HG03520 (cell line): Measurements from ENCODE around the gene LACRT.
"Not testable (repeated sequence)": the region's sequence is repeated elsewhere in the genome, so short reads cannot be mapped to it uniquely, and the experiment has no call there.

Experiments
- ATAC-seq: cut with Tn5 transposase; IDR thresholded peaks from one replicate; pipeline ENCODE4 v1.9.1; 2021; ENCODE audit warnings: mild to moderate bottlenecking, moderate library complexity; ENCODE audit not compliant: unreplicated experiment

The LACRT gene

DNA sequence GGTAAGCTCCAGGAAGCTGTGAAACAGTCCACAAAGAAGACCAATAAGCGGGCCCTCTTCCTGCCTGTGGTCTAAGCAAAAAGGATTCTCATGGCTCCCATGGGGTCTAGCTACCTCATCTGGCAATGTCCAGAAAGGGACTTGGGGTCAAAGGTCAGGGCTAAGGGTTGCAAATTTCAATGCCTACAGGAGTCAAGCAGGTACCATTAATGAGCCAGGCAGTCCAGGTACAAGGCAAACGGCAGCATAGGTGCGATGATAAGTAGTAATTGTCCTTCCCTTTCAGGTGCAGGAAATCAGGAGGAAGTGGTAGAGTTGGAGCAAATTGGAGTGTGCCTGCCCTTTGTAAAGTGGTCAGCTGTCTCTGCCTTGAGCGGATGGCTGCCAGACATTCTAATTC lies 6.4 kb upstream of the LACRT start:
- ATAC-seq, result no peak

DNA sequence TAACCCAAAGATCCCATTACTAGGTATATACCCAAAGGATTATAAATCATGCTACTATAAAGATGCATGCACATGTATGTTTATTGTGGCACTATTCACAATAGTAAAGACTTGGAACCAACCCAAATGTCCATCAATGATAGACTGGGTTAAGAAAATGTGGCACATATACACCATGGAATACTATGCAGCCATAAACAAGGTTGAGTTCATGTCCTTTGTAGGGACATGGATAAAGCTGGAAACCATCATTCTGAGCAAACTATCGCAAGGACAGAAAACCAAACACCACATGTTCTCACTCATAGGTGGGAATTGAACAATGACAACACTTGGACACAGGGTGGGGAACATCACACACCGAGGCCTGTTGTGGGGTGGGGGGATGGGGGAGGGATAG lies 4.4 kb upstream of the LACRT start:
- ATAC-seq, result not testable (repeated sequence)

DNA sequence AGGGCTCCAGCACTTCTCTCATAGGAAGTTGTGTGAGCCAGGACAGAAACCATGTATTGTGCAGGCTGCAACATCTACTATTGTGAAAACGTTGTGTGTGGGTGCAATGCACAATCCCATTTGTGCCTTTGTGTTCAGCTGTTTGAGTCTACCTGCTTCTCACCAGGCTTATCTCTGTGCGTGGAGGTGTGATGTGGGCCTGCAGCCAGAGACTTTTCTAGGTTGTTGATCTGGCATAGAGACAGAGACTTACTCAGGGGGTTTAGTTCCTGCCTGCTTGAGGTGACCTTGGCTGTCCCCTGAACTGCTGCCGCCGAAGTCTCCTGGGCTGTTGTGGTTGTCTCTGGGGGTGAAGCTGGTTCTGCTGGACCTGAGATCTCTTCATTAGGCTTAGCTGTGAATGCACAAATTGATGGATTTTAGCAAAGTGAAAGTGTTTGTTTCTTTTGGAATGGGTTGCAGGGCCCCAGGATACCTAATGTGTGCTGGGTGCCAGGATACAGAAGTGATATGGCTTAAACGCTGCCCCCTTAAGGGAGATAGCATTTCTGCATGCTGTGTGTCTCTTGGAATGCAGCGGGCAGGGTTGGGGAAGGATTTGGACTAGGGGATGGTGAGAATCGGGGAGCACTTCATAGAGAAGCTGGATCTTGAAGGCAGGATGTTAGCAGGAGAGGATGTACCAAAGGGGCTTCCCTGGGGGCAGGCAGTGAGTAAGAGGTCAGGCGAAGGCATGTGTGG lies 2.5 kb downstream of the LACRT start:
- ATAC-seq, result no peak

DNA sequence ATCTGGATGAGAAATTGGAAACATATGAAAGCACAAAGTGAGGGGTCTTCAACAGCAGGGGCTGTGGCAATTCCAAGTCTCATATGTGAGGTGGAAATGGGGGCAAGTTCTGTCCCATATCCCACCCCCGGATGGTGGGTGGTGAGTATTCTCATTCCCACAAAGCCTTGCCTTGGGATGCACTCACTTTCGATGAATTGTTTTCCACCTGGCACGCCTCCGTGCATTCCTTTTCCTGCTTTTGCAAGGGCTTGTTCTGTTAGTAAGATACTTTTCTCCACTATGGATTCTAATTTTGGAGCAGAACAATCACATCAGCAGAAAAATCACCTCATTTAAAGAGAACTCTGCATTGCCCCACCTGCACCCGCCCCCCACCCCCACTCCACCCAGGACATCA lies 3.1 kb downstream of the LACRT start:
- ATAC-seq, result no peak

DNA sequence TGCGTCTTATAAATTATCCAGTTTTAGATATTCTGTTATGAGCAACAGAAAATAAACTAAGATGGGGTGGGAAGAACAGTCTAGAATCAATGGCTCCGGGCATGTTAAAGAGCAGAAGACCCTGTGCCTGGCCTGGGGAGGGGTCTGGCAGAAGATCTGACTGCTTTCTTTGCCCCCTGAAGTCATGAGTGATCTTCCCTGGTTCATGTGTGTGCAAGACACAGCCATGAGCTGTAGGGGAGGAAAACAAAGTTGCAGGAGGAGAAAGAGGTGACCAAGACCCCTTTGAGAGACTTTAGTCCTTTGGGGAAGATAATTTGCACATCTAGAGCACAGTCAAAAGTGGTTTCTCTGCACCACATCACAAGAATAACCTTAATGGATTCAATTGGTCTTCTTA lies 4.8 kb downstream of the LACRT start:
- no peak for ATAC-seq

DNA sequence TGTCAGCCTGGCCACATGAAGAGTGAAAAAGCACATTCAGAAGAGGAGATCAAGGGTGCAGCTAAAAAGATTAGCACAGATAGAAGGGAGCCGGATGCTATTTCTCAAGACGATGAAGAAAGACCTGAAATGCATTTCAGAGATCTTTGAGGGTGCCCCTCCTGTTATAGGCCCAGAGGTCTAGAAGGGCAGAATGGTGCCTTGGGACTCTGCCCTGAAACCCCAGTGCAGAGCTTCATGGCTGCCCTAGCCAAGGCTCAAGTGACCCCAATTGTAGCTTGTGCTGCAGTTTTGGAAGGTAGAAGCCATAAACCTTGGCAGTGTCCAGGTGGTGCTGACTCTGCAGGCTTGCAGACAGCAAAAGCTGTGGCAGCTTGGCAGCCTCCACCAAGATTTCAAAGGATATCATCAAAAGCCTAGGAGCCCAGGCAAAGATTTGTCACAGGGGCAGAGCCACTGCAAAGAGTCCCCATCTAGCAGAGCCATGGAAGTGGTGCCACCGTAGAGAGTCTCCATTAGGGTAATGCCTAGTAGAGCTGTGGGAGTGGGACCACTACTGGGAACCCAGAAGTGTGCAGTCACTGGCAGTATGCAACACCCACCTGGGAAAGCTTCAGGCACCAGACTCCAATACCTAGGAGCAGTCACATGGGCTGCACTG lies 6.4 kb downstream of the LACRT start:
- no peak for ATAC-seq

DNA sequence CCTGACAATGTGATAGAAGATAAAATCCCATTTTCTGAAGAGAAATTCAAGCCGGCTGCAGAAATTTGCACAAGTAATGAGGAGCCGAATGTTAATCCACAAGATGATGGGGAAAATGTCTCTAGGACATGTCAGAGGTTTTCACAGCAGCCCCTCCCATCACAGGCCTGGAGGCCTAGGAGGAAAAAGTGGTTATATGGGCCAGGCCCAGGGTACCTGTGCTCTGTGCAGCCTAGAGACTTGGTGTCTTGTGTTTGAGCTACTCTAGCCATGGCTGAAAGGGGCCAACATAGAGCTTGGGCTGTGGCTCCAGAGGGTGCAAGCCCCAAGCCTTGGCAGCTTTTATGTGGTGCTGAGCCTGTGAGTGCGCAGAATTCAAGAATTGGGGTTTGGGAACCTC lies 7.4 kb downstream of the LACRT start:
- no peak for ATAC-seq

DNA sequence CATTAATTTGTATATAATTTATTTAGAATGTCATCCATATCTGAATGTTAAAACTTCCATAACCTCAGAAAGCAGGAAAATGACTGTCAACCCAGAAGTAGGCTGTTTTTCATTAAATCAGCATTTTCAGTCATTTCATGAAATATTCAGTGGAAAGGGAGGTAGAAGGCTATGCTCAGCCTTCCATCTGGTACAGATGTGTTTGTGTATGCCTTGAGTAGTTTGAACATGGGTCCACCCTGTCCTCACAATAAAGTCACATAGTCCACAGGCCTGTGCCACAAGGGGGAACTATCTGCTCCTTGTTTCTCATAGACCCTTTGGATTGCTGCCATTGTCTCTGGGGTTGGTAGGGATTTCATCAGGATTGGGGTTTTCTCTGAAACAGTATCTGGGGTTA lies 9.1 kb downstream of the LACRT start:
- ATAC-seq, result no peak

DNA sequence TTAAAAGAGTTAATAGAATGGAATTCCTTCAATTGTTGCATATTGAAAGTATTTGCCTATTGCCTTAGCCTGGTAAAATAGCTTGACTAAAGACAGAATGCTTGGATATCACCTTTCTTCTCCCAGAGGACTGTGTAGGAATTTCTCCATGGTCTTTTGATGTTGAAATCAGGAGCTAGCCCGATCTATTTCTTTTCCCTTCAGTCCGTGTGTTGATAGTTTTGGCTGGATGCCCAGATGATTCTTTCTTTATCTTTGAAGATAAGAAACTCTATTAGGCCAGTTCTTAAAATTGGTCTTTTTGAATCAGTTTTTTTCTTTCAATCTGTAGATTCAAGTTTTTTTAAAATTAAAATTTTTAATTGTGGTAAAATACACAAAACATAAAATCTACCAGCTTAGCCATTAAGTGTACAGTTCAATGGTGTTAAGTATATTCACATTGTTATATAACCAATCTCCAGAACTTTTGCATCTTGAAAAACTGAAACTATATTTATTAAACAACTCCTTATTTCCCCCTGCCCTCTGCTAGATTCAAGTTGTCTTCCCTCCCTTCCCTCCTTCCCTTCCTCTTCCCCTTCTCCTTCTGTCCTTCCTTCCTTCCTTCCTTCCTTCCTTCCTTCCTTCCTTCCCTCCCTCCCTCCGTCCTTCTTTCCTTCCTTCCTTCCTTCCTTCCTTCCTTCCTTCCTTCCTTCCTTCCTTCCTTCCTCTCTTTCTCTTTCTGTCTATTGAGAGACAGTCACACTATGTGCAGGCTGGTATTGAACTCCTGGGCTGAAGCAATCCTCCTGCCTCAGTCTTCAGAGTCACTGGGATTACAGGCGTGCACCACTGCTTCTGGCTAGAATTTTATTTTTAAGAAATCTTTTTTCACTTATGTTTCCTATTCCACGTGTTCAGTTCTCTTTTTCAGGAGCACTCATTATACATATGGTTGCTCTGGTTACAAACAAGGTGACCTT lies 10.1 kb downstream of the LACRT start:
- no peak for ATAC-seq

DNA sequence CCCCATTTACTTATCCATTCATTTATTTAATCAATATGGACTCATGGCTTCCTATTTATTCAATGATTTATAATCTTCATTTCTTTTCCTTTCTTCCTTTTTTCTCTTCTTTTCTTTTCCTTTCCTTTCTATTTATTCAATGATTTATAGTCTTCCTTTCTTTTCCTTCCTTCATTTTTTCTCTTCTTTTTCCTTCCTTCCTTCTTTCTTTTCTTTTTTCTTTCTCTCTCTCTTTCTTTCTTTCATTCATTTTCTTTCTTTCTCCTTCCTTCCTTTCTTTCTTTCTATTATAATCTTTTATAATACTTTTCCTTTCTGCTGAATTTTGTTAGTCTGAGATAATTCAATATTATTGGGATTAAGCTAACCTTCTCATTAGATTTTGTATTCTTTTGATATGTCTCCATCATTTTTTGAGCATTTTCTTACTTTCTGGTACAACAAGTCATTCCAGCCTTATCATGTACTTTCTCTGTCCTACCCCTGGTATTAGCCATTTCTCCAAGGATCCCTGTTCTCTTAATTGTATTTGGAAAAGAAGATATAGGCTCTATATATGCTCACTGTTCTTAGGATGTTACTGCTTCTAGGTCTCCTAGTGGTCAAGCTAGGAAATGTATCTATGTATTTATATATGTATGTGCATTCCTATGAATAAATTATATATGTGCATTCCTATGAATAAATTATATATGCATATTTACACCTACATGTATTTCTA lies 12.1 kb downstream of the LACRT start:
- ATAC-seq, result no peak

DNA sequence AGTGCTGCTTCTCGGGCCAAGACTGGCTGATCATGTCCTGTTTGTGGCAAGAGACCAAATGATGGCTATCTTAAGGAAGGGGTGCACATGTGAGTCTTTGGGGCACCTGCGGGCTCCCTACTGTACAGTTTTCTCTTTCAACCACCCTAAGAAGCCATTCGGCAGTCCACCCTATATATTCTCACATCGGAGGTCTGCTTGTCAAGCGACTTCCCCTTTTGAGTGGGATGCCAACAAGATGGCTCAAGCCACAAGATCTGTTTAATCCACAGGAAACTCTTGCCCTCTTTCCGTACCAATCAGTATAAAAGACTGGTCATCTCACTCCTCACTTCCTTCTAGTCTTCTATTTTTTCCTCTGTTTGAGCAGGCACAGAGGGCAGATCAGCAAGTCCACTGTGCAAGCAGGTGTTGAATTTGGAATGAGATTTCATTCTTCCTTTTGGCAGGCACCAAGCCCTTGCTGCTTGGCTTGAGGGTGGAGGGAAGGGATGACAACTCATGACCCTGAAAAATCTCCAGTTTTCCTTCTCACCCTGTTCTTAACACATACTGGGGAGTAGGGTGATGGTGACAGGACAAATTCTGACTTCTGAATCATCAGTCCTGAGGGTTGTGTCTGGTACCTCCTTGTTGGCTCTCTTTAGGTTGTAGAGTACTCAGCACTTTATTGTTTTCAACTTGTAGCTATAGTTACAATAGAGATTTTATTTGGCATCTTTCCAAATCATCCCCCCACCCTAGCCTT lies 17.6 kb downstream of the LACRT start:
- ATAC-seq, result no peak

DNA sequence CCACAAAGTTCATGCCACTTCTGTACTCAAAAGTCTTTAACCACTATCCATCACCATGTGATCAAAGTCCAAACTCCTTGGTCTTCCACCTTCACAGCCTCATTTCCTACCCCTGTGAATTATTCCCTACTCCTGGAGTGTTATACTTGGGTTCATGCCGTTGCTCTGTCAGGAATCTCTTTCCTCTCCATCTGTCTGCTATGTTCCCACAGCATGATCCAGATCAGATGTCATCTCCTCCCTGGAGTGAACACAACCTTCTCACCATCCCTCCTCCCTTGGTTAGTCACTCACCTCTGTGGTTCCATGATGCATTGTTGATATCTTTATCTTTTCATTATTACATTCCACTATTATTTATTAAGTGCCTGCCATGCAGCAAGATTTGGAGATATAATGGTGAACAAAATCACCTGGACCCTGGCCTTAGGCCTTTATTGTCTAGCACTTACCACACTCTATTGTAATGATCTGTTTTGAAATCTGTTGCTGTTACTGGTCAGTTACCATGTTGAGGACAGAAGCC lies 22.4 kb downstream of the LACRT start:
- no peak for ATAC-seq

DNA sequence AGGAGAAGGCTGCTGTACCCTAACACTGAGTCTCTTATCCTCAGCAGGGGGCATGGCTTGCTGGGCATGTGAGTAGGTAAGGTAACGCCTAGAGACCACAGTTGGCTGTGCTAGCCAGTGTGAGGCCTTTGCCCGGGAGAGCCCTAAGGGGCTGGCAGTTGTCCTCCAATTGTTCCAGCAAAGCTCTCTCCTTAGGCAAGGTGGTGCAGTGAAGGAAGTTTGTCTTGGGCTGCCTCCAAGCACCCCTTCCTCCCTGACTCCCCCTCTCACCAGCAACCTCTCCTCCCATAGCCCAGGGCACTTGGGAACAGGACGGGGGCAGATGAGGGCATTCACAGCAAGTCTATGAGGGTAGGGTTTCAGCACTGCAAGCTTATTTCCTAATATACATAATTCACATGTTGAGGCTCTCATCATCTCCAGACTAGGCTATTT lies 23.0 kb downstream of the LACRT start:
- ATAC-seq, result no peak

DNA sequence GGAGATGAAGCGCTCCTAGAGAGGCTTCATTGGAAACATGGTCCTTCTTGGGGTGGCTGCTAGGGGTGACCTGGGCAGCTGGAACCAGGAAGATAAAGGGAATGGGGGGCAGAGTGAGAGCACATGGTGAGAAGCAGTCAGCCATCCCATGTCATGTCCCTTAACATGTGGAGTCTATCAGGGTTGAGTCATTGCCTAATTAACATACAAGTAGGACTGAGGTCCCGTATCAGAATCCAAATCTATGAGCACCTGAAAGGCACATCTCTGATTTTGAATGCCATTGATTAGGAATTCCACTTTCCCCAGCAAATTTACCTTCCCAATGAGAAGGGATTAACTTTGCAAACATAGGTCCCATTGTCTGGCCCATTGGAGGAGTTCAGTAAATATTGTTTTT lies 25.9 kb downstream of the LACRT start:
- no peak for ATAC-seq

DNA sequence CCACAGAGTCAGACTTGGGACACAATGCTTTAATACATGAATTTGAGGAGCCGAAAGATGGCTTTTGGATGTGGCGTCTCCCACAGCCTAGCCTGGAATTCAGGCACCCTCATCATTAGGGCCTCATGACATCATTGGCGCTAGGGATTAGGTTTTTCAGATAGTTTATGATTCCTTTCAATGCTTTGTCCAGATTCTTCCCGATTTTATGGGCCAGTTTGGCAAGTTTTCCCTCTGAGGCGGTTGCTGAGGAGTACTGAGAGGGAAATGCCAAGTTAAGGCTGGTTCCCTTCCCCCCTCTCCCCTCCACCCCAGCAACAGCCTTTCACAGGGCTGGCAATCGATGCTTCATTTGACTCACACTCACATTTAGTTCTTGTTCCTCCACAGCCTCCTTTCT lies 26.5 kb downstream of the LACRT start:
- no peak for ATAC-seq

DNA sequence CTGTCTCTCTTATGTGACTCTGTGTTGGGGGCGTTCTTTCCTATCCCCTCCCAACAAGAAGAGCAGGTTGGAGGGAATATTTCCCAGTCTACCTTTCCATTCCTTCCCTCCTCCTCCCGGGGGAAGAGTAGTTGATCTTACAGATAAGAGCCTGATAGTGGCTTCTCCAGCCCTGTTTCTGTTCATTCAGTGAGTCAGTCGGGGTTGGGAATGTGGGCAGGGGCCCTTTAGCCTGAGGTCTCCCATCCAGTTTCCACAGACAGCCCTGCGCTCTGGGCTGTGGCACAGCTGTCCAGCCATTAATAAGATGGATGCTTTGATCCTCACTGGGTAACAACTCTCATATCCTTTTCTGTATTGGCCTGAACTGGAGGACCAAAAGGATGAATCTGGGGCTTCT lies 28.1 kb downstream of the LACRT start:
- no peak for ATAC-seq

DNA sequence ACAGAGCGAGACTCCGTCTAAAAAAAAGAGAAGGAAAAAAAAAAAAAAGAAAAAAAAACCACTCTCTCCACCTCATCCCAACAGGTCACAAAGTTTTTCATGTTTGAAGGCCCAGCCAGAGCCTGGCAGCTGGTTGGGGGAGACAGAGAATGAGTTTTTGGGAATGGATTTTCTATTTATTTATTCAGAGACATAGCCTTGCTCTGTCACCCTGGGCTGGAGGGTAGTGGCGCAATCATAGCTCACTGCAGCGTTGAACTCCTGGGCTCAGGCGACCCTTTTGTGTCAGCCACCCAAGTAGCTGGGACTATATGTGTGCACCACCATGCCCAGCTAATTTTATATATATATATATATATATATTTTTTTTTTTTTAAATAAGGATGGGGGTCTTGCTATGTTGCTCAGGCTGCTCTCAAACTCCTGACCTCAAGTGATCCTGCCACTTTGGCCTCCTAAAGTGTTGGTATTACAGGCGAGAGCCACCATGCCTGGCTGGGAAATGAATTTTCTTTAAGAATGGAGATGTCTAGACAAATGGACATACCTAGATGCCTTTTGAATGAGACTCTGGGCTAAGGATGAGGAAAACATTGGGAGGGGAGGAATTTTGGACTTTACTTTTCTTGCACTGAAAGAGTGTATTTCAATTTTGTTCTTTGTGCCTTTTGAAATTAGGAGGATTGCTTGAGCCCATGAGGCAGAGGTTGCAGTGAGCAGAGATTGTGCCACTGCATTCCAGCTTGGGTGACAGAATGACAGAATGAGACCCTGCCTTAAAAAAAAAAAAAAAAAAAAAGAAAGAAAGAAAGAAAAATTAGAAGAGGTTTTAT lies 29.3 kb downstream of the LACRT start:
- no peak for ATAC-seq

DNA sequence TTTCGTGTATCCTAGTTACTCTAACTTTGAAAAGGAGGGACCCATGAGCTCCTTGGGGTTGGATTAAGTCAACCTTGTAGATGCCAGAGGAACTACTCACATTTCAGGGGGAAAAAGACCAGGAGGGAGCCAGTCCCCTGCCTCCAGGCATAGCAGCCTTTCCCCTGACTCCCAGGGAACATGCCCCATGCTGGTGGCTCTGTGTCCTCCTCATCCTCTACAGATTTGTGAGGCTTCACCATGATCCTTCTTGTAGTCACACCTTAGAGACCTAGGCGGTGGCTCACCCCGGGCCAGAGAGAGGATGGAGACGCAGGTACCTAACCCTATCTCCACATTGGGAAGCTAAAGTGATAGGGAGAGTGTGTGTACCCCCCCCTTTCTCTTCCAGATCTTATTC lies 30.3 kb downstream of the LACRT start:
- ATAC-seq, result no peak

DNA sequence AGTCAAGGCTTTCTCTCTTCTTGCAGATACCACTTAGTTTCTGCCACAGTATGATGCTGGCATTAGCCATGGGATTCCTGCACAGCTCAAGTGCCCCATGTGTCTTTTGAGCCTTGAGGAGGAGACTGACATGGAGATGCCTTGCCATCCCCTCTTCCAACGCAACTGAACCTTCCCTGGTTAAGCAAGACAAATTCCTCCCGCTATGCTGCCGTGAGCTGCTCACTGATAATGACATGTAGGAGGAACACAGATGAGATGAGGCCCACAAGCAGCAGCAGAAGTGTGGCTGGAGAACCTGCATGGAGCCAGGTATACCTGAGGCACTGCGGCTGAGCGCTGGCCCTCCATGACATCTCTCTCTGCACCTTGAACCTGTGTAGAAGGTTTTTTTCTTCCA lies 30.8 kb downstream of the LACRT start:
- no peak for ATAC-seq
